Glutamatergic neuron (in vitro differentiated cells): Measurements from ENCODE around the gene RASAL2. TPM values are rescaled to one million over a fixed set of nuclear protein-coding genes. Genes with fewer than 3 reads are reported as not detected.

Source experiments
- DNase-seq: peaks from one replicate; pipeline ENCODE4 v3.0.0; 2022
- H3K27ac Mint-ChIP-seq: one replicate; pipeline ENCODE4 v1.8.0; 2020; ENCODE audit warnings: mild to moderate bottlenecking, mixed read lengths, inconsistent platforms; ENCODE audit not compliant: unreplicated experiment
- H3K27me3 Mint-ChIP-seq: one replicate; pipeline ENCODE4 v1.8.0; 2020; ENCODE audit warnings: mild to moderate bottlenecking, moderate library complexity, mixed read lengths, inconsistent platforms; ENCODE audit not compliant: unreplicated experiment
- H3K36me3 Mint-ChIP-seq: one replicate; pipeline ENCODE4 v1.8.0; 2020; ENCODE audit warnings: mild to moderate bottlenecking, mixed read lengths, inconsistent platforms; ENCODE audit not compliant: unreplicated experiment
- H3K4me1 Mint-ChIP-seq: one replicate; pipeline ENCODE4 v1.8.0; 2020; ENCODE audit warnings: mild to moderate bottlenecking, low read depth, mixed read lengths, inconsistent platforms; ENCODE audit not compliant: unreplicated experiment
- H3K4me3 Mint-ChIP-seq: one replicate; pipeline ENCODE4 v1.8.0; 2020; ENCODE audit warnings: mild to moderate bottlenecking, mixed read lengths, inconsistent platforms; ENCODE audit not compliant: unreplicated experiment
- H3K9me3 Mint-ChIP-seq: one replicate; pipeline ENCODE4 v1.8.0; 2020; ENCODE audit warnings: mild to moderate bottlenecking, moderate library complexity, mixed read lengths, inconsistent platforms; ENCODE audit not compliant: unreplicated experiment
- total RNA-seq: library from RNA; stranded (reverse); fragmentation: NEBNext Ultra II Directional; extraction: Animal tissue kit (Norgen Biotek cat#: 25700); gene quantifications from one replicate; pipeline ENCODE4 v1.2.1, GENCODE V29; 2021; ENCODE audit not compliant: unreplicated experiment
- TF ChIP-seq, protein P1 (sequence below): fragments of 200-600 bp; sonication (generic); IDR thresholded peaks from one replicate; pipeline ENCODE4 v1.5.0; 2021; ENCODE audit not compliant: partially characterized antibody, unreplicated experiment

RASAL2 gene
- total RNA-seq, 1 donor from 2014 or later = 12.4 TPM

DNA sequence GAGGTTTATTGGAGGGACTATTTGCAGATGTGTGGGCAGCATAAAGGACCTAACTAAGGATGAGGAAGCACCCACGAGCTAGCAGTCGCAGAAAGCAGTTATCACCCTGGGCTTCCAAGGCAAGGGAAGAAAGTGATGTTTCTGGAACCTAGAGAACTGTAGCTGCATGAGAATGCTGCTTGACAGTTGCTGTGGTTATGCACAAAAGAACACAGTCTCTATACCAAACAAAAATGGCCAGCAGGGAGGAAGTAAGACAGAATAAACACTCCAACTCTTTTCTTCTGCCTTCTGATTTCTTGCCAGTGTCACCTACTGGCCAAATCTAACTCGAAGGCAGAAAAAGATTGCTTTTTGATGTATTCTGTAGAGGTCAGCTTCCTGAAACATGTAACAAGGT is 190.2 kb downstream of the RASAL2 start:
- H3K4me3 Mint-ChIP-seq = no peak overlapping the region
- no peak for DNase-seq

GRCh38 chr1:178291166-178291565 is 197.3 kb downstream of the RASAL2 start:
- TF ChIP-seq, protein P1, sequence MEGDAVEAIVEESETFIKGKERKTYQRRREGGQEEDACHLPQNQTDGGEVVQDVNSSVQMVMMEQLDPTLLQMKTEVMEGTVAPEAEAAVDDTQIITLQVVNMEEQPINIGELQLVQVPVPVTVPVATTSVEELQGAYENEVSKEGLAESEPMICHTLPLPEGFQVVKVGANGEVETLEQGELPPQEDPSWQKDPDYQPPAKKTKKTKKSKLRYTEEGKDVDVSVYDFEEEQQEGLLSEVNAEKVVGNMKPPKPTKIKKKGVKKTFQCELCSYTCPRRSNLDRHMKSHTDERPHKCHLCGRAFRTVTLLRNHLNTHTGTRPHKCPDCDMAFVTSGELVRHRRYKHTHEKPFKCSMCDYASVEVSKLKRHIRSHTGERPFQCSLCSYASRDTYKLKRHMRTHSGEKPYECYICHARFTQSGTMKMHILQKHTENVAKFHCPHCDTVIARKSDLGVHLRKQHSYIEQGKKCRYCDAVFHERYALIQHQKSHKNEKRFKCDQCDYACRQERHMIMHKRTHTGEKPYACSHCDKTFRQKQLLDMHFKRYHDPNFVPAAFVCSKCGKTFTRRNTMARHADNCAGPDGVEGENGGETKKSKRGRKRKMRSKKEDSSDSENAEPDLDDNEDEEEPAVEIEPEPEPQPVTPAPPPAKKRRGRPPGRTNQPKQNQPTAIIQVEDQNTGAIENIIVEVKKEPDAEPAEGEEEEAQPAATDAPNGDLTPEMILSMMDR = no peak
- H3K27me3 Mint-ChIP-seq = no peaks in the 10 kb centered on the region
- no peaks in the 10 kb centered on the region for H3K9me3 Mint-ChIP-seq
- H3K4me1 Mint-ChIP-seq = no peaks in the 10 kb centered on the region
- no peak overlapping the region for H3K27ac Mint-ChIP-seq
- DNase-seq = no peak
- no peaks in the 10 kb centered on the region for H3K36me3 Mint-ChIP-seq
- H3K4me3 Mint-ChIP-seq = no peak overlapping the region

More for the DNA sequence above, 190.2 kb downstream of the RASAL2 start:
- no peaks in the 10 kb centered on the region for H3K36me3 Mint-ChIP-seq
- H3K9me3 Mint-ChIP-seq = no peaks in the 10 kb centered on the region
- H3K4me1 Mint-ChIP-seq = peaks cover 9% of the 10 kb centered on the region
- TF ChIP-seq, protein P1 = no peak
- no peak overlapping the region for H3K27ac Mint-ChIP-seq
- no peaks in the 10 kb centered on the region for H3K27me3 Mint-ChIP-seq

- Mint-ChIP-seq H3K4me3 (no peak overlapping the region), H3K4me1 (no peaks in the 10 kb centered on the region), H3K27ac (no peak overlapping the region), H3K9me3 (no peaks in the 10 kb centered on the region), H3K27me3 (no peaks in the 10 kb centered on the region), H3K36me3 (no peaks in the 10 kb centered on the region)
- no peak for DNase-seq
- TF ChIP-seq, protein P1 = no peak
Observed at GRCh38 chr1:178294654-178295053, 200.8 kb downstream of the RASAL2 start.

- TF ChIP-seq, protein P1 = no peak
- Mint-ChIP-seq H3K9me3 (no peaks in the 10 kb centered on the region), H3K4me3 (no peak overlapping the region), H3K27ac (no peak overlapping the region), H3K4me1 (no peaks in the 10 kb centered on the region), H3K27me3 (no peaks in the 10 kb centered on the region), H3K36me3 (no peaks in the 10 kb centered on the region)
- no peak for DNase-seq
Observed at GRCh38 chr1:178300352-178300699, 206.4 kb downstream of the RASAL2 start.

DNA sequence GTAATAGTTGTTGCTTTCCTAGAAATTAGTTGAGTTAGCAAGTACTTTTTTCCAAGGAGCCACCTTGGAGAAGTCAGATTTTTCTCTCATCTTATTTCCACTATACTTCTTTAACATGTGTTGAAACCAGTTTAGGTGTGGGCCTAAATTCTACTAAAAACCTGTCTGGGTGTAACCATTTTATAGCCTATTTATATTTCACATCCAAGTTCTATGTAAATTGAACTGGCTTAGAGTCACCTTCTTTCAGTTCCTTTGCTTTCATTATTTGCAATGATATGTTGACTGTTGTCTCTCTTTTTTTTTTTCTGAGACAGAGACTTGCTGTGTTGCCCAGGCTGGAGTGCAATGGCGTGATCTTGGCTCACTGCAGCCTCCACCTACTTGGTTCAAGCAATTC is 207.2 kb downstream of the RASAL2 start:
- H3K4me1 Mint-ChIP-seq = no peaks in the 10 kb centered on the region
- no peaks in the 10 kb centered on the region for H3K36me3 Mint-ChIP-seq
- TF ChIP-seq, protein P1 = no peak
- no peak overlapping the region for H3K4me3 Mint-ChIP-seq
- H3K27ac Mint-ChIP-seq = no peak overlapping the region
- no peak for DNase-seq
- no peaks in the 10 kb centered on the region for H3K9me3 Mint-ChIP-seq
- no peaks in the 10 kb centered on the region for H3K27me3 Mint-ChIP-seq
